Bronchial epithelial cell (primary cell): ENCODE results near the gene MREG. TPM values are rescaled to one million over a fixed set of nuclear protein-coding genes. Genes with fewer than 3 reads are reported as not detected.

Experiments used
- DNase-seq: peaks from one replicate; pipeline ENCODE4 v3.0.0-alpha.2; 2010; ENCODE audit warnings: low read depth
- FAIRE-seq: peaks from 2 replicates; lab custom pipeline; 2011; peaks lifted over from hg19 to GRCh38; lab: Jason Lieb, UNC
- H3K27me3 ChIP-seq: 2 replicates; pipeline ENCODE4 v1.5.1; 2011; ENCODE audit warnings: low read length; ENCODE audit not compliant: control insufficient read depth, insufficient read depth
- H3K36me3 ChIP-seq: 2 replicates; pipeline ENCODE4 v1.5.1; 2011; ENCODE audit warnings: low read length; ENCODE audit not compliant: control insufficient read depth, insufficient read depth
- H3K4me3 ChIP-seq: 2 replicates; pipeline ENCODE4 v1.5.1; 2011; ENCODE audit warnings: mild to moderate bottlenecking, low read depth, low read length, control low read depth
- CTCF ChIP-seq: IDR thresholded peaks from 2 replicates; pipeline ENCODE4 v1.5.1; 2011; ENCODE audit warnings: mild to moderate bottlenecking, moderate library complexity, low read length, control low read depth, inconsistent platforms; ENCODE audit not compliant: insufficient read depth, severe bottlenecking
- total RNA-seq: library from RNA; depleted of rRNA; stranded (reverse); fragments of >200 nt; gene quantifications from 2 replicates; pipeline ENCODE4 v1.2.1, GENCODE V29; 2014

Gene MREG
- total RNA-seq, 1 donor from 2014 or later: 24.7 TPM

- peak; percentile 76 for DNase-seq
- H3K36me3 ChIP-seq: no peaks in the 10 kb centered on the region
- no peak for FAIRE-seq
- H3K27me3 ChIP-seq: no peaks in the 10 kb centered on the region
- H3K4me3 ChIP-seq: no peak overlapping the region
- TF ChIP-seq CTCF: no peak
Measured at GRCh38 chr2:216017365-216017764, 4.0 kb upstream of the MREG start.

GRCh38 chr2:216016581-216016980, 3.2 kb upstream of the MREG start:
- FAIRE-seq (no peak), DNase-seq (no peak)
- Histone ChIP-seq H3K4me3 (no peak overlapping the region), H3K27me3 (no peaks in the 10 kb centered on the region), H3K36me3 (no peaks in the 10 kb centered on the region)
- no peak for TF ChIP-seq CTCF

GRCh38 chr2:216015722-216016464, 2.5 kb upstream of the MREG start:
- DNase-seq: no peak
- no peak for TF ChIP-seq CTCF
- H3K36me3 ChIP-seq: no peaks in the 10 kb centered on the region
- no peak for FAIRE-seq
- H3K27me3 ChIP-seq: no peaks in the 10 kb centered on the region
- no peak overlapping the region for H3K4me3 ChIP-seq

- Histone ChIP-seq H3K36me3 (no peaks in the 10 kb centered on the region), H3K4me3 (no peak overlapping the region), H3K27me3 (no peaks in the 10 kb centered on the region)
- FAIRE-seq (no peak), DNase-seq (no peak)
- no peak for TF ChIP-seq CTCF
Measured at GRCh38 chr2:216014986-216015385, 1.6 kb upstream of the MREG start.

GRCh38 chr2:216014006-216014405, 655 bp upstream of the MREG start:
- DNase-seq (no peak), FAIRE-seq (no peak)
- no peaks in the 10 kb centered on the region for H3K27me3 ChIP-seq
- H3K36me3 ChIP-seq: no peaks in the 10 kb centered on the region
- no peak for TF ChIP-seq CTCF
- no peak overlapping the region for H3K4me3 ChIP-seq

- no peak for FAIRE-seq
Measured at GRCh38 chr2:216012830-216013079, 596 bp downstream of the MREG start.

More at GRCh38 chr2:216012830-216013079, 596 bp downstream of the MREG start:
- Histone ChIP-seq H3K36me3 (no peaks in the 10 kb centered on the region), H3K27me3 (no peaks in the 10 kb centered on the region), H3K4me3 (peak overlapping the region; percentile 82)
- no peak for DNase-seq
- no peak for TF ChIP-seq CTCF
